Epithelial cell of proximal tubule (primary cell): Measurements from ENCODE around the gene FBXO27. TPM values are rescaled to one million over a fixed set of nuclear protein-coding genes. Genes with fewer than 3 reads are reported as not detected.
"Not testable (repeated sequence)": the region's sequence is repeated elsewhere in the genome, so short reads cannot be mapped to it uniquely, and the experiment has no call there.

Source experiments
- DNase-seq: peaks from one replicate; pipeline ENCODE4 v3.0.0-alpha.2; 2011; ENCODE audit warnings: low read depth
- H3K4me3 ChIP-seq: 2 replicates; pipeline ENCODE4 v1.5.1; 2011; ENCODE audit warnings: low read depth, mild to moderate bottlenecking, low read length
- CTCF ChIP-seq: conservative IDR thresholded peaks from 2 replicates; pipeline ENCODE4 v1.5.1; 2012; ENCODE audit warnings: low read depth, mild to moderate bottlenecking, low read length
- total RNA-seq: library from RNA; depleted of rRNA; stranded (reverse); fragments of >200 nt; gene quantifications from 2 replicates; pipeline ENCODE4 v1.2.3, GENCODE V29; 2015

FBXO27 gene
- total RNA-seq, 1 donor from 2014 or later: 14.3 TPM

DNA sequence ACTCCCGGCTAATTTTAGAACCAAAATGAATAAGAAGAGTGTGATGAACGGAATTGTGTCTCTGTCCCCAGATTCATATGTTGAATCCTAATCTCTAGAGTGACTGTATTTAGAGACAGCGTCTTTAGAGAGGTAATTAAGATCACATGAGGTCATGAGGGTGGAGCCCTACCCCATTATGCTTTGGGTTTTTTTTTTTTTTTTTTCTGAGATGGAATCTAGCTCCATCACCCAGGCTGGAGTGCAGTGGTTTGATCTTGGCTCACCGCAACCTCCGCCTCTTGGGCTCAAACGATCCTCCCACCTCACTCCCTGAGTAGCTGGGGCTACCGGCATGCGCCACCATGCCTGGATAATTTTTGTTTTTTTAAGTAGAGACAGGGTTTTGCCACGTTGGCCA, 27.9 kb downstream of the FBXO27 start:
- no peak overlapping the region for H3K4me3 ChIP-seq
- DNase-seq: no peak
- no peak for TF ChIP-seq CTCF

DNA sequence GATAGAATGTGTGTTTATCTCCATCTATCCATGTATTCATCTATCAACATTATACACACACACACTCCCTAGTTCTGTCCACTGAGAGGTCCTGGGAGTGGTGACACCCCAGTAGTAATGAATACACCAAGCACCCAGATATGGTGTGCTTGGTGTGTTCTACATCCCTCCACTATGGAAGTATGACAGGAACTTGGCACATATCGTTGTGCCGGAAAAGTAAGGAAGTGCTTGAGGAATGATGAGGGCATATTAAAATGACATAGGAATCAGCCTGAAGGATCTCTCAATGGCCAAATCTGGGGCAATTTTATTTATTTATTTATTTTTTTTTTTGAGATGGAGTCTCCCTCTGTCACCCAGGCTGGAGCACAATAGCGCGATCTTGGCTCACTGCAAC, 28.6 kb downstream of the FBXO27 start:
- no peak overlapping the region for H3K4me3 ChIP-seq
- no peak for DNase-seq
- no peak for TF ChIP-seq CTCF

DNA sequence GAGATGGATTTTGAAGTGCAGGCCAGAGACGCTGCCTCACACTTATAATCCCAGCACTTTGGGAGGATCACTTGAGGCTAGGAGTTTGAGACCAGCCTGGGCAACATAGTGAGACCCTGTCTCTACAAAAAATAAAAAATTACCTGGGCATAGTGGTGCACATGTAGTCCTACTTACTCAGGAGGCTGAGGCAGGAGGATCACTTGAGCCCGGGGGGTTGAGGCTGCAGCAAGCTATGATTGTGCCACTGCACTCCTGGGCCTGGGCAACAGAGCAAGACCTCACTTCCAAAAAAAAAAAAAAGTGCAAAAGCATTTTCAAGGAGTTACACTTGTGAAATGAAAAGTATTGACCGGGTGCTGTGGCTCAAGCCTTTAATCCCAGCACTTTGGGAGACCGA, 29.2 kb downstream of the FBXO27 start:
- H3K4me3 ChIP-seq: no peak overlapping the region
- no peak for TF ChIP-seq CTCF
- no peak for DNase-seq

GRCh38 chr19:39001041-39001440, 31.3 kb downstream of the FBXO27 start:
- no peak for TF ChIP-seq CTCF
- no peak for DNase-seq
- H3K4me3 ChIP-seq: no peak overlapping the region

DNA sequence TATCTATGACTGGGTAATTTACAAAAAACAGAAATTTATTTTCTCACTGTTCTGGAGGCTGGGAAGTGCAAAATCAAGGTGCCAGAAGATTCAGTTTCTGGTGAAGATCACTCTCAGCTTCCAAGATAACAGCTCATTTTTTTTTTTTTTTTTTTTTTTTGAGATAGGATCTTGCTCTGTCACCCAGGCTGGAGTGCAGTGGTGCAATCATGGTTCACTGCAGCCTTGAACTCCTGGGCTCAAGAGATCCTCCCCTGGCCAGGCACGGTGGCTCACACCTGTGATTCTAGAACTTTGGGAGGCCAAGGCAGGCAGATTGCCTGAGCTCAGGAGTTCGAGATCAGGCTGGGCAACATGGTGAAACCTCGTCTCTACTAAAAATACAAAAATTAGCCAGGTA, 34.8 kb downstream of the FBXO27 start:
- DNase-seq, H3K4me3 ChIP-seq: not testable (repeated sequence)

GRCh38 chr19:38993271-38993670, 39.1 kb downstream of the FBXO27 start:
- TF ChIP-seq CTCF: no peak
- no peak overlapping the region for H3K4me3 ChIP-seq
- no peak for DNase-seq

- DNase-seq: no peak
- TF ChIP-seq CTCF: no peak
- no peak overlapping the region for H3K4me3 ChIP-seq
Measured at GRCh38 chr19:38990949-38991697, 41.2 kb downstream of the FBXO27 start.

- not testable (repeated sequence) for H3K4me3 ChIP-seq, DNase-seq
Measured at GRCh38 chr19:38989614-38990013, 42.7 kb downstream of the FBXO27 start.
